ENCODE measurements around the gene ADAM15.

Gene ADAM15

DNA sequence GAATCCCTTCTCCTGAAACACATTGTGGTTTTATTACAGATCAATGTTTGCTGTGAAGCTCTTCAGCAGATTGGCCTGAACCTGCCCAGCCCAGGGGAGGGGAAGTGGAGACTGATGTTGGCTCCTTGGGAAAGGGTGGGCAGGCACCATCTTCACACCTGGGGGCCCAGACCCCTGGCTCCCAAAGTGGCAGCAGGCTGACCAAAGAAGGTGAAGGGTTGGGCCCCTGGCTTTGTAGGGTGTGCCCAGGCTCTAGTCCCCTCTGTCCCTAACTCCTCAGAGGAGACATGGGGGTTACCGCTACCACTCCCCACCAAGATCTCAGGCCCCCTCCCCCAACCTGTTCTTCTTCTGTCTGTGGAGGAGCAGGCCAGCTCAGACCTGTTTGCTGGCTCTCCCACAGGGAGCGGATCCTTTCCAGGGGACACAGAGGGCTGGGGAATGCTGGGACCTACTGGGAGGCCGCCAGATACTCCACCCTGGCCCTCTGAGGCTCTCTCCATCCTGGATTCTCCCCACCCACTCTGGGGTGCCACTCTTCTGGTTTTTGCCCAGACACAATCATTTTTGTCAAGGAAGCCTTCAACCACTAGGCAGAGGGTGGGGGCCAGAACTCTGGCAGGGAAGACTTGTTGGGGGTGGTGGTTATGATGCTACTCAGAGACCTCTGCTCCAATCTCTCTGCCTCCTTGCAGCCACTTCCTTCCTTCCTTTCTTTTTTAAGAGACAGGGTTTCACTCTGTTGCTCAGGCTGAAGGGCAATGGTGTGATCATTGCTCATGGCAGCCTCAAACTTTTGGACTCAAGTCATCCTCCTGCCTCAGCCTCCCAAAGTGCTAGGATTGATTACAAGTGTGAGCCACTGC lies 22.5 kb downstream of the ADAM15 start:
- DNase-seq = no peak

DNA sequence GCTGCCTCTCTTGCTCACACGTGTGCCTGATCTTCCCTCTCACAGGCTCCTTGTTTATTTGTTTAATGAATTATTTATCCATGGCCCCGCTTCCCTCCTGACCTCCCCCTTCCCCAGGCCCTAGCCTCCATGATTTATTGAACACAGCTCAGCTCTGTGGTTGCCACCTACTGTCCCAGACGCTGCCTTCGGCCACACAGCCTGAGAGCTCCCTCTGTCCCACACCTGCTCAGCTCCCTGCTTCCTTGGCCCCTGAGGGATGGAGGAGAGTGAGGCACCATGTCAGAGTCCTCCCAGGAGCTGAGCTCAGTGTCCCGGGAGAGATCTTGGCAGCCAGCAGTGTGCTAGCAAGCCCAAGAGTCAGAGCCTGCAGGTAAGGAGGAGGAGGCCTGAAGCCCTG lies 24.4 kb downstream of the ADAM15 start:
- no peak for DNase-seq

DNA sequence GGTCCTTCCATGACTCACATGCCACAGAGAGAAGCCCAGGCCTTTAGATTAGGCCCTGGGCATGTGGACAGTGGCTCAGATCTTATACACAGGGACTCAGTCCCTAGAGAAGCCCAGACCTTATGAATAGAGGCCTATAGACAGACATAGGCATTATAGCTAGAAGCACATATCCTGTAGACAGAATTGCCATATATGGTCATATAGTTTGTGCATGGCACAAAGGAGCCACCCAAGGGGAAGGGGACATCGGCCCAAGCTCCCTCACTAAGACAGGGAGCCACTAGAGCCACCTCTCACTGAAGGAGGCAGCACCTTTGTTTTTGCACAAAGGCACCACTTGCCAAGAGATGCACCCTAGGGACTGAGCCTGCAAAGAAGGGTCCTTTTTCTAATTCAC lies 25.3 kb downstream of the ADAM15 start:
- no peak for DNase-seq

DNA sequence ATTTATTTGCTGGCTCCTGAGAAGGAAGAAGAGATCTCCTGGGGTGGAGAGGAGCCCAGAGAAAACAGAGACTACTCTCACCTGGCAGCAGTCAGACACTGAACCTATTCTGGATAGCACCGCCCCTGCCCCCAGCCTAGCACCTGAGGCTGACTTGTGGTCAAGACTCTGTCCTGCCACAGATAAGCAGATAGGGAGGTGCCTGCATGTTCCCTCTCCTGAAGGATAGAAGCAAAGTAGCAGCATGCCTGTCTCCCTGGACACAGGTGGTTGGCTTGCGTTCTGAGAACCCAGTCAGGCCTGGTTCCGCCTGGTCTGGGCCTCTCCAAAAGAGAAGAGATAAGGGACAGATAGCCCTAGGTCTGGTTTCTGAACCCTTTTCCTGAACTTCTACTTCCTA lies 26.2 kb downstream of the ADAM15 start:
- DNase-seq = no peak

DNA sequence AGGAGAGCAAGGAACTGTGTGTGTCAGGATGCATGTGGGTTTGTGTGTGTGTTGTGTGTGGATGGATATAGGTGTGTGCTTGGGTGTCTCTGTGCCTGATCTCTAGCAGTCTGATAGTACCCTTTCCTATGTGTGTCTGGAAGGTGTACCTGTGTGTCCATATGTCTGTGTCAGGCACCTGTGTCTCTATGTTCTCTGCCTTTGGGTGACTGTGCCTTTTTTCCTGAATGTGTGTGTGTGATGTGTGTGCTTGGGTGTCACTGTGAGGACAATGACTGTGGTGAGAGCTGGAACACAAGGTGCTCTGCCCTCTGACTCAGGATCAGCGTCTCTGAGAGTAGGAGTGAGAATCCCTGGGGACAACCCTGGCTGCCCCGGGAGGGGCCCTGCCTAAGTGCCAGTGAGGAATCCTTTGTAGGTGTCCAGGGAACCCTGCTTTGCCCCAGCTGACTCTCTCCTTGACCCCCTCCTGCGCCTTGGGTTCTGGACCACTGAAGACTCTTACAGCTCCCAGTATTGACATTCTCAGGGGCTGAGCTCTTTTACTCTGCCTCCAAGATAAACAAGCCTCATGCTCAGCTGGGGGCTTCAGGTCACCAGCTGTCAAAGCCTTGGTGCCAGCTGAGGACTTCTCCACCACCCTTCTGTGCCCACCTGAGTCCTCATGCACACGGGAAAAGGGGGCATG lies 26.8 kb downstream of the ADAM15 start:
- DNase-seq = no peak

DNA sequence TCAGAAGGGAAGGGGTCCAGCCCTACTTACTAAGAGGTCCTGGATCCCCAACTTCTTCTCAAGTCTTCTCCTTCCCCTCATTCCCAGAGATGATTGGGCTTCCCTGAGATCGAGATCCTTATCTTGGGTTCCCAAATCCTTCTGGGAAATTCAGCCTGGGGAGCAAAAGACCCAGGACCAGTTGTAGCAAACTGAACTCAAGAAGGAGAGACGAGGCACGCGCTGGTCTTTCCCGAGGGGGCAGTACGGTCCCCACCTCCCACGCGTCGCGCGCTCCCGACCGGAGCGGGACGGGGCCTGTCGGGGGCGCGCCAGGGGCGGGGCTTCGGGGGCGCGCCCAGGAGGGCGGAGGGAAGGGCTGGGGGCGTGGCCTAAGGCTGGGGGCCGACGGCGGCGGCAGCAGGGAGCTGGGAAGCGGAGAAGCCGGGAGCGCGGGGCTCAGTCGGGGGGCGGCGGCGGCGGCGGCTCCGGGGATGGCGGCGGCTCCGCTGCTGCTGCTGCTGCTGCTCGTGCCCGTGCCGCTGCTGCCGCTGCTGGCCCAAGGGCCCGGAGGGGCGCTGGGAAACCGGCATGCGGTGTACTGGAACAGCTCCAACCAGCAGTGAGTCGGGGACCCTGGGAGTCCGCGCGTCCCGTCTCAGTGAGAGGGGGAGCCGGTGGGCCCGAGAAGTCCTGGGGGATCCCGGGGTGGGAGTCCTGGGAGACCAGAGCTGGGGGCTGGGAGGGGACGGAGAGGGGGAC lies 27.5 kb downstream of the ADAM15 start, which contains the start of gene EFNA3:
TSS of gene EFNA3 (plus strand) at position 369 of the 741 bp plus-strand sequence. CDS start at position 474, 105 bp downstream.
- no peak for DNase-seq

DNA sequence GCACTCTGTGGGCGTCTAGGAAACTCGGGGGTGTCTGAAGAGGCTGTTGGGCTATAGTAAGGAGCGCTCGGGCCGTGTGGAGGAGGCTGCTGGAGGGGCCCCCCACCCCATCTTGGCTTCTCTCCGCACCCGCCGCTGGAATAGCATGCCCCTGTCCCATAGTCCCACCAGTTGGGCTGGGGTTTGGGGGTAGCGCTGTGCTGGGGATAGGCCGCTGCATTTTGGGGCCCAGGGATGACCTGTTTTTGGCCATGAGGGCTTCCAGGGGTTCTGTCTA lies 28.0 kb downstream of the ADAM15 start:
- DNase-seq = no peak

DNA sequence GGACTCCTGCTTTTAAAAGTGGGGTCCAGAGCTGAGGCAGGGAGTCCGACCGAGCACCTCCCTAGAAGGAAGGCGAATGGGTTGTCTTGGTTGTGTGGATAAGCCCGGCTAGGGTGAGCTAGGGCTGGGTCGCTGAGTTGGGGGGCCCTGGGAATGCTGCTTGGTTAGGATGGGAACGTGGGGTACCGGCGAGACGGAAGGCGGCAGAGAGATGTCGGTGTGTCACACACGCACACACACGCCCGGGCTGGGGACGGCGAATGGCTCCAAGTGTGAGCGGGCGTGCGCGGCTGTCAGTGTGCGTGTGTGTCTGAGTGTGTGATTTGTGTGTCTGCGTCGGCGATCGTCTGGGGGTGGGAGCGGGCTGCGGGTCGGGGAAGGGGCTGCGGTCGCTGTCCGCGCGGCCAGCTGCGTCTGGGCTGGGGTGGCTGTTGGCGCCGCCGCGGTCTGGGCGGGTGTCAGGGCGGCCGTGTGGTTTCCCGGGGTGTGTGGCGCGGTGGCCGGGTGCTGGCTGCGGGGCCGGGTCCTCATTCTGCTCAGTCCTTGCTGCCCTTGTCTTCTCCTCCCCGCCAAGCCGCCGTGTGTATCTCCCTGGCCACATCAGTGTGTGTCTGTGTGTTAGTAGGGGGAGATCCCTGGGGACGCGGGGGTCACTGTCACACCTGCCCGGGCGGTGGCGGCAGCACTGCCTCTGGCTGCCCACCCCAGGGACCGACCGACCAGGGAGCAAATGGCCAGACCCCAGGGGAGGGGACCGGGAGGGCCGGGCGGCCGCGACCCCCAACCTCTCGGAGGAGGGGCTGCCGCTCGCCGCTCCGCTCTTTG lies 28.6 kb downstream of the ADAM15 start:
- DNase-seq = no peak

DNA sequence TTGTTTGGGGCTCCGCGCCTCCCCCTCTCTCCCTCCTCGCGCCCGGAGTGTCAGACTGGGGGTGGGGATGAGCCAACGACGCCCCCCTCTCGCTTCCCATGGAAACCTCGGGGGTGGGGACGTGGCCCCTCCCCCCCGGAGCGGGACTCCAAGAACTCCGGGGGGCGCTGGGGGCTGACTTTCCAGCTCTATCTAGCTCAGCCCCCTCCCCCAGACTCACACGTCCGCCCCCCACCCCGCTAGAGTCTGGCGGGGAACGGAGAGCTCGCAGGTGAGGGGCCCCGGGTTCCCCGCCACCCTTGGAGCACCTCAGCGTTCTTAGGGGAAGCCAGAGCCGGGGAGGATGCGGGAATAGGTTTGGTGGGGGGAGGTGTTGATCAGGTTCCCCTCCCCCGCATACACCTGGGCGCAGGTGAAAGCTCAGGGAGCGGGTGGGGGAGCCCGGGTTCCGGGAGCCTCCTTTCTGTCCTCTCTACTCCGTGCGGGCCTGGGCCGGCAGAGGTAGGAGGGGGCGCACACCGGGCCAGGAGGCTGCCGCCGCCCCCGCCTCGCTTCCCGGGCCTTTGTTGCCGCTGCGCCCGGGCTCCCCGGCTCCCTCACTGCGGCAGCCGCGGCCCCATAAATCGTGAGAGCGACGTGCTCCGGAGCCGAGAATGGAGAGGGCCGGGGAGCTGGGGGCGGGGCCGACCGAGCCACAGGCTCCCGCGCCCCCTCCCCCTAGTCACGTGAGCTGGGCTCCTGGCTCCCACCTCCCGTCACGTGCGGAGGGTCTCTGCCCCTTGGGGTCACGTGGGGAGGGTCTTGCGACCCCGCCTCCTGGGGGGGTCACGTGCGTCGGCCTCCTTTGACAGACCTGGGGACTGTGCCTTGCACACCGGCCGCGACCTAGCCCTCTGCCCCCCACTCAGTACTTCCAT lies 29.5 kb downstream of the ADAM15 start:
- no peak for DNase-seq

DNA sequence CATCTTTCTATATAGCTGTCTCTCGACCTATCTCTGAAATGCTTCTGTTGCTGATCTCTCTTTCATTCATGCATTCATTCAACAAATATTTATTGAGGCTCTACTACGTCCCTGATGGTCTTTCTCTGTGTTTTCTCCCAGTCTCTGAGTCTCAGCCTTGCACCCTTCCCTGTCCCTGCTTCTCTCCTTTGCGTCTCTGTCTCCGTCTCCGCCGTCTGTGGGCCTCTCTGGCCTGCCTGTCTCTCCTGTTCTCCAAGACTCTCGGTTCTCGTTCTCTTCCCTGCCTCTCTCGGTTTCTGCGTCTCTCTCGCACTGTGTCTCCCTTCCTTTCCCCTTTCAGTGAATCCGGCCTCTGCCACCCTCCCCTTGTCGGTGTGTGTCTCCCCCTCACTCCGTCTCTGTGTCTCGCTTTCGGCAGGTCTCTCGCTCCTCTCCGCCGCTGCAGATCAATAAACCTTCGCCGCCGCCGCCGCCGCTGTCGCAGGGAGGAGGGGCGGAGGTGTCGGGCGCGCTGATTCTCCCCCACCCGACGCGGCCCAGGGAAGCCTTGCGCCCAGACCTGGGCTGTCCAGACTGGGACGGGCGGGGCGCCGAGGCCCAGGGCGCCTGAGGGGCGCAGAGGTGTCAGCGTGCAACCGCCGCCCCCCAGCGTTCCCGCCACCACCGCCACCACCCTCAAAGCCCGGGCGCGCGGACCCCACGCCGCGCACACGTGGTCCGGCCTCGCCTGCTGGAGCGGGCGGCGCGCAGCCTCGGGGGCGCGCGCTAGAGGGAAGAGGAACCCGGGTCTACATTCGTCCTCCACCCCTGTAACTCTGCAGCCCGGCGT lies 30.6 kb downstream of the ADAM15 start:
- no peak for DNase-seq

DNA sequence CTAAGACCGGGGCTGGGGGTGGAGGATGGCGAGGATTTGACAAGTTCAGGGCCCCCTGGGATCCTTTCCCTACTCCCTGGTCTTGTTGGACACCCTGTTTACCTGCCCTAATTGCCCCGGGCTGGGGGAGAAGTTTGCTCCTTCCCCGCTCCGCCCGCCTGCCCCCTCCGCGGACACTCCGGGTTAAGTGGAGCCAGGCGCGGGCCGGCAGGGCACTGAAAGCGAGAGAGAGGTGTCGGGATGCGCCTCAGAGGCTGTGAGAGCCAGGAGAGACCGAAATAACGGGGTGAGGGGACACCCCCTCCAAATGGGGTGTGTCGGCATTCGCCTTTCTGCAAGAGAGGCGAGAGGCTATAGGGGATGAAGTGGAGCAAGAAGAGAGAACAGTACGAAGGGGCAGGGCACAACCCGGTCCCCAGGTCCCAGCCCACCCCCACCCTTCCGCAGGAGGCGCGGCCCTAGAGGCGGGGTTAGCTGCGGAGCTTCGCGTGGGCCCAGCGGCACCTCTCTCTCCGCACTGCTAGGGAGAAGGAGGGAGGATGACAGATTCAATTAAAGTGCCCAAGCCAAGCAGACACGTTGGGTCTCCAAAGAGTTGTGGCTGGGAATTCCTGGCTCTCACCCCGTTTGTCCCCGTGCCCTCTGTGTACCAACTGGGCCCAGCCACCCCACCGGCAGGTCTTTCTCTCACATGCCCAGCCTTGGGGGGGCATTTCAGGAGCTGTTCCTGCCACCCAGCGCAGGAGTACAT lies 31.4 kb downstream of the ADAM15 start:
- DNase-seq = no peak

DNA sequence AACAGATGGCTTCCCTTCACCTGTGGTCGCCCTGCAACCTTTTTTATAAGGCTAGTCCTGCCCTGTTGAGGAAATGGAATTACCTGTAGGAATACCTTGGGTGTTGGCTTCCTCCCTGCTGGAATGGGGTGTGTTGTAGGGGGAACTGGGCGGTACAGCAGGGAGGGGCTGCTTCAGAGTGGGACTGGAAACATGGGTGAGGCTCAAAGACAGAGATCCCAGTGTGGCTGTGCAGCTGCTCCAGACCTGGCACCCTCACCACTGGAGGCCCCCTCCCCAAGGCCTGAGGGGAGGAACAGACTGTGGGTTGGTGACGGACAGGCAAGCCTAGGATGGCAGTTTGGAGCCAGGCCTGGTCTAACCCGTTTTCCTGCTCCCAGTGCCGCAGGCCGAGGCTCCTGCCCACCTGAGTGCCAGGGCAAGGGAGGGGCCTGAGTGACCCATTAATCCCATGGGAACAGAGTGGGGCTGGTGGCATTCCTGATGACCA lies 32.0 kb downstream of the ADAM15 start:
- DNase-seq = no peak

DNA sequence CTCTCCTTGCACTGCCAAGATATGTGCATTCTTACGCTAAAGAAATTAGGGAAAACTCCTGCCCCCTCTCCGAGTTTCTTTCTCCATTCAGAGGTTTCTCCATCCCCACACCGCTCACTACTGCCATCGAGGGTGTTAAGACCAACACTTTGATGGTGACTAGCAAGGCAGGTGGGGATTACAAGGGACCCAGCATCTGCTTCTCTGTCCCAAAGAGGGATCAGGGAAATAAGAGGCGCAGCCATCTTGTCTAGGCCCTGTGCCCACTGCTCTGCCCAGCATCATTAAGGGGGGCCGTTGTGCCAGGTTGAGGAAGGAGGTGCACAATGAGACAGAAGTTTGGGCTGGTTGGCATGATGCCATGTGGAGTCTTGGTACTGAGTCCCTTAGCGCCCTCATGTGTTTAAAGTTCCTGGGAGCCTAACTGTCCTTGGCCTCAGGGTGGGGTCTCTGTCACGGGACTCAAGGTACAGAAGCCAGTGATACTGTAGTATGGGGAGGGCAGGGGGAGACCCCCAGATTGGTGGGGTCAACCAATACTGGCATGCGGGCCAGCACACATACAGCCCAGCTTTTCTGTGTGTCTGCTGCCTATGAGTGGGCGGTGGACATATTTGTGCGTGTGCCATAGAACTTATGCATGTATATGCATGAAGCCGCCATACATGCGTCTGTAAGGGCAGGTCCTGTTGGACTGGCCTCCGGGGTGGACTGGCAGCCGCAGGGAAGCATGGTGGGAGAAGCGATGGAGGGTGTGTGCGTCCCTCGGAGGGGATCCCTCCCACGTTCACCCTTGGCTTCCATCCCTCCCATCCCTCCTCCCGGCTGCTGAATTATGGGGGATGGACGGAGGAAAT lies 33.0 kb downstream of the ADAM15 start:
- DNase-seq = peak; percentile 37

DNA sequence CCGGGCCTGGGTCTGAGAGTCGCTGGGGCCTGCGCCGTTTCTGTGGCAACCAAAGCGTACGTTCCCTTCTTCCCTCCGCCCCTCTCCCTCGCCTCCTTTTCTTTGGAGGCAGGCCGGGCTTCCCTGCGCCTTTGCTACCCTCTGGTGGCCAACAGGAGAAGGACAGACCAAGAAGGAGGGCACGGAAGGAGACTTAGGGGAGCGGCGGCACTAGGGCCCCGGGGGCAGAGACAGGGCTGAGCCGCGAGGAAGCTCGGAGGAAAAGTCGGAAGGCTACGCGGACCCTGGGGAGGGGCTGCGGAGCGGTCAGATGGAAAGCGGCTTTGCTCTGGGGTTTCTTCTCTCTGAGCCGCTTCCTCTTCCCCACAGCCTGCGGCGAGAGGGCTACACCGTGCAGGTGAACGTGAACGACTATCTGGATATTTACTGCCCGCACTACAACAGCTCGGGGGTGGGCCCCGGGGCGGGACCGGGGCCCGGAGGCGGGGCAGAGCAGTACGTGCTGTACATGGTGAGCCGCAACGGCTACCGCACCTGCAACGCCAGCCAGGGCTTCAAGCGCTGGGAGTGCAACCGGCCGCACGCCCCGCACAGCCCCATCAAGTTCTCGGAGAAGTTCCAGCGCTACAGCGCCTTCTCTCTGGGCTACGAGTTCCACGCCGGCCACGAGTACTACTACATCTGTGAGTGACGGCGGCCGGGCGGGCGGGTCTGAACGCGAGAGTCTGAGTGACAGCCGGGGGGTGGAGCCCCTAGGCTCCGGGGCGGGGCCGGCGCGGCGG lies 33.8 kb downstream of the ADAM15 start:
- DNase-seq = peak; percentile 93

DNA sequence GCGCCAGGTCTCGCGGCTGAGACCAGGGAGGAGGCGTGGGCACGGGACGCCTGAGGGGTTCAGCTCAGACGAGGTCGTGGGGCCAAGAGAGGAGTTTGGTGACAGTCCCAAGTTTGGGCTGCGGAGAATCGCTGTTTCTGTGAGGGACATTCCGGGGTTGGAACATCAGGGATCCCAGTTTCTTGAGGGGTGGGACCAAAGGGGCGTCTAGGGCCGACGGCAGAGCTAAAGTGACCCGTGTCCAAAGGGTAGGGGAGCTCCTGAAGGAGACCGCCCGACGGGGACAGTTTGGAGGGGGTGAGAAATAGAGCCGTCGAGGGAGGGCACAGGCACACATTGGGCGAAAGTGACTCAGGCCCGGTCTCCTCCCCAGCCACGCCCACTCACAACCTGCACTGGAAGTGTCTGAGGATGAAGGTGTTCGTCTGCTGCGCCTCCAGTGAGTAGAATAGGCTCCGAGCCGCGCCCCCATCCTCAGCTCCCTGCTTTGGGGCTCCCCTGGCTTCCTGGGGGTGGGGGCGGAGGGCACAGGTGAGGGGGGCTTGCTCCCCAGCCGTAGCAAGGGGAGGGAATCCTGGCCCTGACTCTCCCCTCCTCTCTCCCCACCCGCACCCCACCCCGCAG lies 34.5 kb downstream of the ADAM15 start:
- peak; percentile 41 for DNase-seq

DNA sequence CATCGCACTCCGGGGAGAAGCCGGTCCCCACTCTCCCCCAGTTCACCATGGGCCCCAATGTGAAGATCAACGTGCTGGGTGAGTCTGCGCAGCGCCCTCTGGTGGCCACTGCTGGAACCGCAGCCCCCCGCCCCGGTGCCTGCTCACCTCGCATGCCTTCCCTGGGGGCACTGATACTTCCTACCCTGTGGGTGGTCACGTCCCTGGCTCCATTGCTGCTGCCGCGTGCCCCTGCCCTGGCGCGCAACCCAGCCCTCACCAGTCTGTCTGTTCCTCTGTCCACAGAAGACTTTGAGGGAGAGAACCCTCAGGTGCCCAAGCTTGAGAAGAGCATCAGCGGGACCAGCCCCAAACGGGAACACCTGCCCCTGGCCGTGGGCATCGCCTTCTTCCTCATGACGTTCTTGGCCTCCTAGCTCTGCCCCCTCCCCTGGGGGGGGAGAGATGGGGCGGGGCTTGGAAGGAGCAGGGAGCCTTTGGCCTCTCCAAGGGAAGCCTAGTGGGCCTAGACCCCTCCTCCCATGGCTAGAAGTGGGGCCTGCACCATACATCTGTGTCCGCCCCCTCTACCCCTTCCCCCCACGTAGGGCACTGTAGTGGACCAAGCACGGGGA lies 35.1 kb downstream of the ADAM15 start:
- peak; percentile 50 for DNase-seq

All from HCEC 1CT (cell line).